Caco-2 (cell line): Measurements from ENCODE around the gene FHIT. TPM values are rescaled to one million over a fixed set of nuclear protein-coding genes. Genes with fewer than 3 reads are reported as not detected.

Source experiments
- BruUV-seq: library from RNA; stranded (reverse); fragments of 400-500 nt; replicated peaks from 2 replicates; lab custom pipeline; 2021; lab: Mats Ljungman, UMichigan
- CTCF ChIA-PET: fragments of 300-600 bp; sonication (Branson Sonifier 250); formaldehyde crosslinking; loops from one replicate; lab custom pipeline; 2022; ENCODE audit warnings: antibody characterized with exemption; lab: Charles Lee
- POLR2A ChIA-PET: fragments of 300-600 bp; sonication (Branson Sonifier 250); formaldehyde crosslinking; loops from one replicate; lab custom pipeline; 2022; ENCODE audit warnings: antibody characterized with exemption; lab: Charles Lee
- DNase-seq, 2 experiments: peaks; one replicate each; pipeline versions ENCODE4 v3.0.0 to v3.0.0-alpha.2; 2020 to 2022
- H3K27me3 ChIP-seq: replicated peaks from 2 replicates; pipeline ENCODE4 v1.6.0; 2011; ENCODE audit warnings: low read length; ENCODE audit not compliant: control insufficient read depth, insufficient read depth
- H3K36me3 ChIP-seq: 2 replicates; pipeline ENCODE4 v1.5.1; 2011; ENCODE audit warnings: low read length; ENCODE audit not compliant: control insufficient read depth, insufficient read depth
- H3K4me1 ChIP-seq: fragments of 250-450 bp; sonication (Bioruptor Pico); 2 replicates; pipeline ENCODE4 v1.5.1; 2020; ENCODE audit warnings: mild to moderate bottlenecking
- H3K4me3 ChIP-seq: 2 replicates; pipeline ENCODE4 v1.5.1; 2011; ENCODE audit warnings: low read depth, mild to moderate bottlenecking, control low read depth, low read length
- H3K9me3 ChIP-seq: fragments of 250-450 bp; sonication (Bioruptor Pico); 2 replicates; pipeline ENCODE4 v1.5.1; 2020; ENCODE audit warnings: mild to moderate bottlenecking, moderate library complexity
- H3K27ac Mint-ChIP-seq: one replicate; pipeline ENCODE4 v1.8.0; 2022; ENCODE audit warnings: mixed read lengths; ENCODE audit not compliant: unreplicated experiment
- H3K27me3 Mint-ChIP-seq: one replicate; pipeline ENCODE4 v1.8.0; 2022; ENCODE audit warnings: mixed read lengths; ENCODE audit not compliant: insufficient read depth, unreplicated experiment
- H3K36me3 Mint-ChIP-seq: one replicate; pipeline ENCODE4 v1.8.0; 2022; ENCODE audit warnings: mild to moderate bottlenecking, mixed read lengths; ENCODE audit not compliant: insufficient read depth, unreplicated experiment
- H3K4me1 Mint-ChIP-seq: one replicate; pipeline ENCODE4 v1.8.0; 2022; ENCODE audit warnings: low read depth, mixed read lengths; ENCODE audit not compliant: unreplicated experiment
- H3K4me3 Mint-ChIP-seq: one replicate; pipeline ENCODE4 v1.8.0; 2022; ENCODE audit warnings: mild to moderate bottlenecking, moderate library complexity, mixed read lengths; ENCODE audit not compliant: unreplicated experiment
- H3K9me3 Mint-ChIP-seq: one replicate; pipeline ENCODE4 v1.8.0; 2022; ENCODE audit warnings: mixed read lengths; ENCODE audit not compliant: unreplicated experiment
- CTCF ChIP-seq, 2 experiments: fragments of 200-600 bp in 1 of 2; IDR thresholded peaks; 1 replicate in 1 of 2; 2 replicates in 1 of 2; pipeline versions ENCODE4 v1.5.1 to v1.8.0; 2011 to 2022; ENCODE audit warnings: antibody characterized with exemption in 1 of 2, control low read depth in 1 of 2, inconsistent platforms in 1 of 2, low read depth in 1 of 2, low read length in 1 of 2, mild to moderate bottlenecking in 1 of 2, moderate library complexity in 1 of 2; ENCODE audit not compliant: insufficient read depth in 1 of 2, severe bottlenecking in 1 of 2, unreplicated experiment in 1 of 2
- intact Hi-C: fragments of 100-400 bp; cut with micrococcal nuclease; formaldehyde crosslinking; loops from one replicate; pipeline ENCODE4 v1.10.0; 2022; ENCODE audit not compliant: unreplicated experiment
- total RNA-seq: library from RNA; stranded (reverse); gene quantifications from 2 replicates; pipeline ENCODE4 v1.2.3, GENCODE V29; 2022

The FHIT gene
- total RNA-seq, 1 experiment from 2014 or later, result 8.3 TPM

- Histone ChIP-seq H3K27me3 (no peaks in the 10 kb centered on the region), H3K4me1 (no peaks in the 10 kb centered on the region), H3K36me3 (no peaks in the 10 kb centered on the region), H3K4me3 (no peak overlapping the region), H3K9me3 (no peaks in the 10 kb centered on the region)
- Mint-ChIP-seq H3K9me3 (peaks cover 2% of the 10 kb centered on the region), H3K4me3 (no peak overlapping the region), H3K27me3 (no peaks in the 10 kb centered on the region), H3K36me3 (no peaks in the 10 kb centered on the region), H3K4me1 (peaks cover 9% of the 10 kb centered on the region), H3K27ac (no peak overlapping the region)
- DNase-seq, result no peak
- intact Hi-C loops, result no loop called here
- BruUV-seq, result no TSS peak
- no peak for TF ChIP-seq CTCF (IDR thresholded peaks at IDR 0.05; ENCODE audit: insufficient read depth in 1 of 2, low read depth in 1 of 2, low read length in 1 of 2, severe bottlenecking in 1 of 2, unreplicated experiment in 1 of 2)
- ChIA-PET CTCF (no interaction called here), POLR2A (no interaction called here)
Observed at GRCh38 chr3:60512506-60512905, 738.7 kb downstream of the FHIT start.

- no peak overlapping the region for H3K4me3 Mint-ChIP-seq
- ChIA-PET CTCF (no interaction called here), POLR2A (no interaction called here)
- H3K27ac Mint-ChIP-seq, result no peak overlapping the region
- intact Hi-C loops, result no loop called here
- peaks cover 13% of the 10 kb centered on the region for H3K9me3 Mint-ChIP-seq
- H3K4me1 ChIP-seq, result no peaks in the 10 kb centered on the region
- no peaks in the 10 kb centered on the region for H3K36me3 Mint-ChIP-seq
- H3K9me3 ChIP-seq, result no peaks in the 10 kb centered on the region
- no TSS peak for BruUV-seq
- H3K4me1 Mint-ChIP-seq, result peaks cover 9% of the 10 kb centered on the region
- no peak for TF ChIP-seq CTCF (IDR thresholded peaks at IDR 0.05; ENCODE audit: insufficient read depth in 1 of 2, low read depth in 1 of 2, low read length in 1 of 2, severe bottlenecking in 1 of 2, unreplicated experiment in 1 of 2)
- H3K27me3 Mint-ChIP-seq, result no peaks in the 10 kb centered on the region
- H3K27me3 ChIP-seq, result no peaks in the 10 kb centered on the region
- no peak overlapping the region for H3K4me3 ChIP-seq
- DNase-seq, result no peak
- H3K36me3 ChIP-seq, result no peaks in the 10 kb centered on the region
Observed at GRCh38 chr3:60509471-60509870, 741.8 kb downstream of the FHIT start.

GRCh38 chr3:60504827-60505457, 746.3 kb downstream of the FHIT start:
- Mint-ChIP-seq H3K9me3 (peaks cover 13% of the 10 kb centered on the region), H3K27me3 (no peaks in the 10 kb centered on the region), H3K4me1 (no peaks in the 10 kb centered on the region), H3K36me3 (no peaks in the 10 kb centered on the region), H3K27ac (no peak overlapping the region), H3K4me3 (no peak overlapping the region)
- no TSS peak for BruUV-seq
- ChIA-PET CTCF (no interaction called here), POLR2A (no interaction called here)
- H3K4me1 ChIP-seq, result no peaks in the 10 kb centered on the region
- intact Hi-C loops, result no loop called here
- DNase-seq, result no peak
- no peak for TF ChIP-seq CTCF (IDR thresholded peaks at IDR 0.05; ENCODE audit: insufficient read depth in 1 of 2, low read depth in 1 of 2, low read length in 1 of 2, severe bottlenecking in 1 of 2, unreplicated experiment in 1 of 2)
- no peaks in the 10 kb centered on the region for H3K27me3 ChIP-seq
- no peaks in the 10 kb centered on the region for H3K9me3 ChIP-seq
- H3K4me3 ChIP-seq, result no peak overlapping the region
- H3K36me3 ChIP-seq, result no peaks in the 10 kb centered on the region
